Stimulated activated naive CD8-positive, alpha-beta T cell treated with anti-CD3 and anti-CD28 coated beads, Interleukin-15, amount 100 ng/mL, for 72 hours (primary cell): ENCODE results near the gene RARS2.
"Not testable (repeated sequence)": the region's sequence is repeated elsewhere in the genome, so short reads cannot be mapped to it uniquely, and the experiment has no call there.

Experiments used
- ATAC-seq: fragments of 150-1000 bp; cut with Tn5 transposase; 2 replicates; pipeline ENCODE4 v1.10.0; 2021; ENCODE audit warnings: mild to moderate bottlenecking, moderate library complexity
- DNase-seq, 2 donors: peaks; one replicate each; pipeline ENCODE4 v3.0.0; 2021 to 2022
- H3K27ac Mint-ChIP-seq, 2 donors: one replicate each; pipeline ENCODE4 v1.8.0; 2022; ENCODE audit warnings: mild to moderate bottlenecking in 2 of 2, mixed read lengths in 2 of 2, moderate library complexity in 2 of 2
- H3K27me3 Mint-ChIP-seq: one replicate; pipeline ENCODE4 v1.8.0; 2022; ENCODE audit warnings: mixed read lengths
- H3K4me1 Mint-ChIP-seq: one replicate; pipeline ENCODE4 v1.8.0; 2022; ENCODE audit warnings: mild to moderate bottlenecking, mixed read lengths
- H3K4me3 Mint-ChIP-seq, 2 donors: one replicate each; pipeline ENCODE4 v1.8.0; 2022; ENCODE audit warnings: mild to moderate bottlenecking in 2 of 2, mixed read lengths in 2 of 2, moderate library complexity in 1 of 2
- H3K9me3 Mint-ChIP-seq, 2 donors: one replicate each; pipeline ENCODE4 v1.8.0; 2022; ENCODE audit warnings: mixed read lengths in 2 of 2

Gene RARS2

DNA sequence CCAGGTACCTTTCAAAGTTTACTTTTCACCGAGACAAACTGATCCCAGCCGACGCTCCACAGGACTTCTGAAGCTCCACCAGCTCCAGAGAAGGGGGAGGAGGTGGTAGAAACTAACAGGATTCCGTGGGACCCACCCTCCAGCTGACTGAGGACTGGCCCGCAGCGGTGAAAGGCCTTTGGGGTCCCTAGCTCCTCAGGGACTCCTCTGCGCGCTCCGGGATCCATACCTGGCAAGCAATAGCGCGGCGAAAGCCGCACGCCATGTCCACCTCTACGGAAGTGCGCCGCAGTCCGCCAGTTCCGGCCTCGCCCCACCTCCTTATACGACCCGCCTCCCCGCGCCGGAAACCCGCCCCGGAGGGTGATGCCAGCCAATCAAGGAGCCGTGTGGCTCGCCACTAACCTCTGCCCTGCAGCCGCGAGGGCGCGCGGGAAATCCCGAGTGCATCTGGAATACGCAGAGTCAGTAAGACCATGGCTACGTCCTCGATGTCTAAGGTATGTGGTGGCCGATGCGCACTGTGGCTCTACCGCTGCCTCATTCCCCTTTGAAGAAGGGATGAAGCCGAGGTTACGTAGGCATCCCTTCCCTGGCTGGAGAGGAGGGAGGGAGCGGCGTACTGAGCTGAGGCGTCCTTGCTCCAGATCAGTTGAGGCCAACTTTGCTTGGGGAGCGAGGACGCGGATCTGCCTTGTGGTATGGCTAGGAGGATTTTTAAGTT is at the start of gene RARS2, which contains the start of gene ORC3:
Gene RARS2 (minus strand): TSS at position 295 of the 724 bp plus-strand sequence. CDS start 30 bp downstream, at position 265.
Gene ORC3 (plus strand): TSS at position 443 of the 724 bp plus-strand sequence. CDS start 34 bp downstream, at position 477.
- peak; percentile 100 for ATAC-seq
- peak; percentile 90 to 95 for DNase-seq
- no peaks in the 10 kb centered on the region for H3K27me3 Mint-ChIP-seq
- H3K27ac Mint-ChIP-seq: peak within 1 kb of the TSS; percentile 88 to 96
- H3K9me3 Mint-ChIP-seq: no peaks in the 10 kb centered on the region
- peak within 1 kb of the TSS; percentile 85 to 96 for H3K4me3 Mint-ChIP-seq
- peaks cover 63% of the 10 kb centered on the region for H3K4me1 Mint-ChIP-seq

- no peaks in the 10 kb centered on the region for H3K9me3 Mint-ChIP-seq
- no peak overlapping the region for H3K4me3 Mint-ChIP-seq
- H3K27me3 Mint-ChIP-seq: no peaks in the 10 kb centered on the region
- H3K27ac Mint-ChIP-seq: no peak overlapping the region
- peaks cover 2% of the 10 kb centered on the region for H3K4me1 Mint-ChIP-seq
- no peak for ATAC-seq
- no peak for DNase-seq
Measured at GRCh38 chr6:87639373-87639772, 49.6 kb upstream of the RARS2 start.

- no peaks in the 10 kb centered on the region for H3K27me3 Mint-ChIP-seq
Measured at GRCh38 chr6:87637106-87637505, 47.3 kb upstream of the RARS2 start.

GRCh38 chr6:87636315-87636714 is 46.5 kb upstream of the RARS2 start:
- Mint-ChIP-seq H3K9me3 (no peaks in the 10 kb centered on the region), H3K27ac (no peak overlapping the region), H3K27me3 (no peaks in the 10 kb centered on the region), H3K4me3 (no peak overlapping the region), H3K4me1 (no peaks in the 10 kb centered on the region)
- DNase-seq (no peak), ATAC-seq (no peak)

More at GRCh38 chr6:87637106-87637505, 47.3 kb upstream of the RARS2 start:
- DNase-seq (no peak), ATAC-seq (no peak)
- no peaks in the 10 kb centered on the region for H3K4me1 Mint-ChIP-seq
- no peak overlapping the region for H3K4me3 Mint-ChIP-seq
- H3K27ac Mint-ChIP-seq: no peak overlapping the region
- no peaks in the 10 kb centered on the region for H3K9me3 Mint-ChIP-seq

DNA sequence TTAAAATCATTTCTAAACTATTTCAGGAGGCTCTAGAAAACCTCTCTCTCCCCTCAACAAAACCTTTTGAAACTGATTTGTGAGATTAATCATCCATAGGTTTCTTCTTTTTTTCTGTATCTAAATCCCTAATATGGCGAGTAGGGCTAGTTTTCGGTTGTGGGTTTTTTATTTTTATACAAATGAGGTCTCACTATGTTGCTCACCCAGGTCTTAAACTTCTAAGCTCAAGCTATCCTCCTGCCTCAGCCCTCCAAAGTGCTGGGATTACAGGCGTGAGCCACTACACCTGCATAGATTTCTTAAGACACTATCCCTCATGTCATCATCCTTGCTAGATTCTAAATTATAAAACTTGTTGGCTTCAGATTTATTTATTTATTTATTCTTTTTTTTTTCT is 44.1 kb upstream of the RARS2 start:
- Mint-ChIP-seq H3K27ac (no peak overlapping the region), H3K4me1 (no peaks in the 10 kb centered on the region), H3K4me3 (no peak overlapping the region), H3K9me3 (no peaks in the 10 kb centered on the region), H3K27me3 (no peaks in the 10 kb centered on the region)
- no peak for ATAC-seq
- no peak for DNase-seq

GRCh38 chr6:87630746-87631145 is 41.0 kb upstream of the RARS2 start:
- ATAC-seq: no peak
- H3K4me1 Mint-ChIP-seq: no peaks in the 10 kb centered on the region
- H3K9me3 Mint-ChIP-seq: no peaks in the 10 kb centered on the region

DNA sequence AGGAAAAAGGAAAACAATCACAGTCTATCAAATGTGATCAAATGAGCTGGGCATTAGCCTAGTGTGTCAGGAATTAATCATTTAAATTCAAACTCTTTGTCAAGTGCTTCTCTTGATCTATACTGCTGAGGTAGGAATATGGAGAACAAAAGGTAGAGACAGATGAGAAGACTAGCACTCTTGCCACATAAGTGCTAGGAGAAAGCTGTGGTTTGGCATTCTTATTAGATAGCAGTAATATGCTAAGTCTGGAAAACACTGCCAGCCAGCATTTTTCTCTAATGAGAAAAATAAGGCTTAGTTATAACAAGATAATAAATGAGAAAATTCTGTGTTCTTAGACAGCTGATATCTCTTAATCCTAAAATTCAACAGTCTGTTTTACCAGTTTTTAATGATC is 39.1 kb upstream of the RARS2 start:
- Mint-ChIP-seq H3K27ac (no peak overlapping the region), H3K9me3 (no peaks in the 10 kb centered on the region), H3K4me3 (no peak overlapping the region), H3K27me3 (no peaks in the 10 kb centered on the region), H3K4me1 (no peaks in the 10 kb centered on the region)
- no peak for ATAC-seq
- no peak for DNase-seq

More at GRCh38 chr6:87630746-87631145, 41.0 kb upstream of the RARS2 start:
- no peak overlapping the region for H3K4me3 Mint-ChIP-seq
- no peaks in the 10 kb centered on the region for H3K27me3 Mint-ChIP-seq
- no peak for DNase-seq
- no peak overlapping the region for H3K27ac Mint-ChIP-seq

DNA sequence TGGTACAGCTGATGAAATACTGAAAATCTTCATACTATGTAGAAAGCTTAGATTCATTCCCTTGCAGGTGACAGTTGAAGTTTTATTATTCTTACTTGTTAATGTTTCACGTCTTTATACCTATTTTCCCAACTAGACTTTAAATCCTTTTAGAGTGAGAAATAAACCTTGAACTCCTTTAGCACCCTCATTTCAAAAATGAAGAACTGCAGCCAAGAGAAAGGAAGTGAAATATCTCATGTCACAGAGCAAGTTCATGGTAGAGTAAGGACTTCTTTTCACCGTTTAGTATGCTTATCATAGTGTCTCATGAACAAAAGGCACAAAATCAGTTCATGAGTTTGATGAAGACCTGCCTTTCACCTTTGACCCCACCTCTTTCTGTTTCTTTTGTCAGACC is 38.6 kb upstream of the RARS2 start:
- no peaks in the 10 kb centered on the region for H3K4me1 Mint-ChIP-seq
- H3K9me3 Mint-ChIP-seq: no peaks in the 10 kb centered on the region
- ATAC-seq: no peak
- H3K4me3 Mint-ChIP-seq: no peak overlapping the region
- no peak for DNase-seq
- no peaks in the 10 kb centered on the region for H3K27me3 Mint-ChIP-seq
- no peak overlapping the region for H3K27ac Mint-ChIP-seq

DNA sequence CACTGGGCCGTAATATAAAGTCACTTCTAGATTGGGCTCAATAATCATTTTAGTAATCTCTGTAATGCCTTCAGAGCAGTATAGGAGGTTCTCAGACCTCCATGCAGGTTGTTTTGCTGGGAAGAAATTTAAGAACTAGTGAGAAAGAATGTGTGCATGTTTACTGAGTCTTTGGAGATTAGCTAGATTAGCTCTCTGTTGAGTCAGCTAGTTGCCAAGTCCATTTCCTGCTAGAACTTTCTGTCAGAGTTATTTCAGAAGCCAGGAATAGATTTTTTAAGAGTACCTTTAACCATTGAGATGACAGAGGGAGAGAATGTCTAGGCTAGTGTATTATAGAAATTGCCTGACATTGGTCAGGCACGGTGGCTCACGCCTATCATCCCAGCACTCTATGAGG is 33.5 kb upstream of the RARS2 start:
- Mint-ChIP-seq H3K4me1 (no peaks in the 10 kb centered on the region), H3K4me3 (no peak overlapping the region), H3K27ac (no peak overlapping the region), H3K27me3 (no peaks in the 10 kb centered on the region), H3K9me3 (no peaks in the 10 kb centered on the region)
- DNase-seq (no peak), ATAC-seq (no peak)

- DNase-seq (no peak), ATAC-seq (no peak)
- Mint-ChIP-seq H3K4me3 (no peak overlapping the region), H3K27me3 (no peaks in the 10 kb centered on the region), H3K4me1 (no peaks in the 10 kb centered on the region), H3K9me3 (peaks cover 0 to 3% of the 10 kb centered on the region in 2 donors), H3K27ac (no peak overlapping the region)
Measured at GRCh38 chr6:87618531-87618930, 28.7 kb upstream of the RARS2 start.

- H3K4me3 Mint-ChIP-seq: no peak overlapping the region
- no peak overlapping the region for H3K27ac Mint-ChIP-seq
Measured at GRCh38 chr6:87617405-87617804, 27.6 kb upstream of the RARS2 start.

GRCh38 chr6:87613018-87613417 is 23.2 kb upstream of the RARS2 start:
- not testable (repeated sequence) for H3K4me3 Mint-ChIP-seq, H3K27me3 Mint-ChIP-seq, H3K4me1 Mint-ChIP-seq, DNase-seq, H3K9me3 Mint-ChIP-seq, ATAC-seq
- H3K27ac Mint-ChIP-seq: peak overlapping the region in 1 of 2 donors; percentile 23

More at GRCh38 chr6:87617405-87617804, 27.6 kb upstream of the RARS2 start:
- DNase-seq (no peak), ATAC-seq (no peak)
- Mint-ChIP-seq H3K27me3 (no peaks in the 10 kb centered on the region), H3K4me1 (no peaks in the 10 kb centered on the region), H3K9me3 (peaks cover 0 to 9% of the 10 kb centered on the region in 2 donors)

DNA sequence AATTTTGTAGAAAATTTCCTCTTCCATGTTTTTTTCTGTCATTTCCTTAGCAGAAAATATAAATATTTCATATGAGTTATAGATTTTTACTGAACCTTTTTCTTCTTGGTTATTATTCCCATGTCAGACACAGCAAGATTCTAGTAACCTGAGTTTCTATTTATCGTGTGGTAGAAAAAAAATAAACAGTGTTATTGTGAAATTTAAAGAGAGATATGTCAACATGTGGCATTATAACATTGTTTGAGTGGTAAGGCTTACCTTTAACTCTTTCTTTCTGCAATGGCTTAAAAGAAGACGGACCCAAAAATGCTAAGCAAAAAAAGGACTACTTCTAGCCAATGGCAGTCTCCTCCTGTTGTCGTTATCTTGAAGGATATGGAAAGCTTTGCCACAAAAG is 19.0 kb upstream of the RARS2 start:
- H3K4me1 Mint-ChIP-seq: no peaks in the 10 kb centered on the region
- H3K27ac Mint-ChIP-seq: no peak overlapping the region
- H3K27me3 Mint-ChIP-seq: no peaks in the 10 kb centered on the region
- DNase-seq: no peak
- H3K9me3 Mint-ChIP-seq: peaks cover 0 to 9% of the 10 kb centered on the region in 2 donors
- no peak for ATAC-seq
- no peak overlapping the region for H3K4me3 Mint-ChIP-seq

- H3K9me3 Mint-ChIP-seq: no peaks in the 10 kb centered on the region
Measured at GRCh38 chr6:87606199-87606598, 16.4 kb upstream of the RARS2 start.

GRCh38 chr6:87600576-87600975 is 10.8 kb upstream of the RARS2 start:
- no peaks in the 10 kb centered on the region for H3K9me3 Mint-ChIP-seq
- H3K27me3 Mint-ChIP-seq: no peaks in the 10 kb centered on the region
- H3K27ac Mint-ChIP-seq: no peak overlapping the region
- DNase-seq: no peak
- ATAC-seq: no peak
- no peak overlapping the region for H3K4me3 Mint-ChIP-seq
- no peaks in the 10 kb centered on the region for H3K4me1 Mint-ChIP-seq

More at GRCh38 chr6:87606199-87606598, 16.4 kb upstream of the RARS2 start:
- H3K4me1 Mint-ChIP-seq: no peaks in the 10 kb centered on the region
- no peak for ATAC-seq
- no peak for DNase-seq
- H3K27ac Mint-ChIP-seq: no peak overlapping the region
- no peaks in the 10 kb centered on the region for H3K27me3 Mint-ChIP-seq
- no peak overlapping the region for H3K4me3 Mint-ChIP-seq

DNA sequence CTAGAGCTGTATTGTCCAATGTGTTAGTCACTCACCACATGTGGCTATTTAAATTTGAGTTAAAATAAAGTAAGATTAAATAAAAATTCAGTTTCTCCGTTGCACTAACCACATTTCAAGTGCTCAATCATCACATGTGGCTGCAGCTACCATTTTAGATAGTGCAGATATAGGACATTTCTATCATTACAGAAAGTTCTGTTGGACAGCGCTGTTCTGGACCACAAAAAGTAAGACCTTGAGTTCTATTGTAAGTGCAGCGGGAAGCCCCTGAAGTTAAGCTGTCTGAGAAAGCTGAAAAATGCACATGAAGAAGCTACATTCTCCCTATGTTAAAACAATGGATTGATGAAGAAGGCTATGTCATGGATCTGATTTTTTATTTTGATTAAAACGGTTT is 1.2 kb upstream of the RARS2 start:
- H3K4me1 Mint-ChIP-seq: peaks cover 52% of the 10 kb centered on the region
- H3K27me3 Mint-ChIP-seq: no peaks in the 10 kb centered on the region
- DNase-seq (no peak), ATAC-seq (no peak)
- H3K4me3 Mint-ChIP-seq: peak overlapping the region; percentile 85 to 96
- peak overlapping the region in 1 of 2 donors; percentile 96 for H3K27ac Mint-ChIP-seq
- H3K9me3 Mint-ChIP-seq: no peaks in the 10 kb centered on the region
